ENCODE data around the gene HOXA13. TPM values are rescaled to one million over a fixed set of nuclear protein-coding genes. Genes with fewer than 3 reads are reported as not detected.

The HOXA13 gene
- total RNA-seq, 1 donor from 2014 or later, result not detected

- no peak for DNase-seq (ENCODE audit: low spot score)
- Mint-ChIP-seq H3K4me1 (ENCODE audit: low read depth) (peaks cover 23% of the 10 kb centered on the region), H3K36me3 (ENCODE audit: low read depth) (peaks cover 4% of the 10 kb centered on the region), H3K27me3 (ENCODE audit: low read depth) (peaks cover 82% of the 10 kb centered on the region), H3K4me3 (ENCODE audit: unreplicated experiment) (peak overlapping the region; percentile 57), H3K9me3 (ENCODE audit: low read depth) (no peaks in the 10 kb centered on the region), H3K27ac (ENCODE audit: unreplicated experiment) (no peak overlapping the region)
- TF ChIP-seq CTCF (IDR thresholded peaks at IDR 0.05), result no peak
These were observed 7.2 kb downstream of the HOXA13 start for GRCh38 chr7:27192546-27193334.

GRCh38 chr7:27191833-27192545 is 7.9 kb downstream of the HOXA13 start:
- no peak for DNase-seq (ENCODE audit: low spot score)
- peaks cover 4% of the 10 kb centered on the region for H3K36me3 Mint-ChIP-seq (ENCODE audit: low read depth)
- H3K27me3 Mint-ChIP-seq (ENCODE audit: low read depth), result peaks cover 81% of the 10 kb centered on the region
- TF ChIP-seq CTCF (IDR thresholded peaks at IDR 0.05), result no peak
- no peak overlapping the region for H3K27ac Mint-ChIP-seq (ENCODE audit: unreplicated experiment)
- H3K4me1 Mint-ChIP-seq (ENCODE audit: low read depth), result peaks cover 24% of the 10 kb centered on the region
- peak overlapping the region; percentile 47 for H3K4me3 Mint-ChIP-seq (ENCODE audit: unreplicated experiment)
- no peaks in the 10 kb centered on the region for H3K9me3 Mint-ChIP-seq (ENCODE audit: low read depth)

GRCh38 chr7:27191161-27191731 is 8.6 kb downstream of the HOXA13 start:
- Mint-ChIP-seq H3K27me3 (ENCODE audit: low read depth) (peaks cover 82% of the 10 kb centered on the region), H3K4me3 (ENCODE audit: unreplicated experiment) (no peak overlapping the region), H3K27ac (ENCODE audit: unreplicated experiment) (no peak overlapping the region), H3K36me3 (ENCODE audit: low read depth) (peaks cover 4% of the 10 kb centered on the region), H3K9me3 (ENCODE audit: low read depth) (no peaks in the 10 kb centered on the region), H3K4me1 (ENCODE audit: low read depth) (peaks cover 24% of the 10 kb centered on the region)
- DNase-seq (ENCODE audit: low spot score), result no peak
- no peak for TF ChIP-seq CTCF (IDR thresholded peaks at IDR 0.05)

GRCh38 chr7:27189997-27190748 is 9.7 kb downstream of the HOXA13 start:
- H3K4me1 Mint-ChIP-seq (ENCODE audit: low read depth), result peaks cover 31% of the 10 kb centered on the region
- H3K9me3 Mint-ChIP-seq (ENCODE audit: low read depth), result no peaks in the 10 kb centered on the region
- H3K27ac Mint-ChIP-seq (ENCODE audit: unreplicated experiment), result no peak overlapping the region
- TF ChIP-seq CTCF (IDR thresholded peaks at IDR 0.05), result no peak
- H3K4me3 Mint-ChIP-seq (ENCODE audit: unreplicated experiment), result no peak overlapping the region
- DNase-seq (ENCODE audit: low spot score), result no peak
- peaks cover 4% of the 10 kb centered on the region for H3K36me3 Mint-ChIP-seq (ENCODE audit: low read depth)
- peaks cover 87% of the 10 kb centered on the region for H3K27me3 Mint-ChIP-seq (ENCODE audit: low read depth)
